GM21576 (cell line): ENCODE results near the gene NPC2.

Source experiments
- ATAC-seq: cut with Tn5 transposase; IDR thresholded peaks from one replicate; pipeline ENCODE4 v1.9.1; 2021; ENCODE audit warnings: mild to moderate bottlenecking, moderate library complexity; ENCODE audit not compliant: unreplicated experiment

NPC2 gene

GRCh38 chr14:74503938-74504335 lies 10.8 kb upstream of the NPC2 start:
- no peak for ATAC-seq

GRCh38 chr14:74503291-74503937 lies 10.3 kb upstream of the NPC2 start:
- ATAC-seq, result no peak

GRCh38 chr14:74502236-74503019 lies 9.3 kb upstream of the NPC2 start:
- no peak for ATAC-seq

GRCh38 chr14:74501691-74502090 lies 8.6 kb upstream of the NPC2 start:
- ATAC-seq, result no peak

GRCh38 chr14:74501135-74501614 lies 8.1 kb upstream of the NPC2 start:
- ATAC-seq, result no peak

DNA sequence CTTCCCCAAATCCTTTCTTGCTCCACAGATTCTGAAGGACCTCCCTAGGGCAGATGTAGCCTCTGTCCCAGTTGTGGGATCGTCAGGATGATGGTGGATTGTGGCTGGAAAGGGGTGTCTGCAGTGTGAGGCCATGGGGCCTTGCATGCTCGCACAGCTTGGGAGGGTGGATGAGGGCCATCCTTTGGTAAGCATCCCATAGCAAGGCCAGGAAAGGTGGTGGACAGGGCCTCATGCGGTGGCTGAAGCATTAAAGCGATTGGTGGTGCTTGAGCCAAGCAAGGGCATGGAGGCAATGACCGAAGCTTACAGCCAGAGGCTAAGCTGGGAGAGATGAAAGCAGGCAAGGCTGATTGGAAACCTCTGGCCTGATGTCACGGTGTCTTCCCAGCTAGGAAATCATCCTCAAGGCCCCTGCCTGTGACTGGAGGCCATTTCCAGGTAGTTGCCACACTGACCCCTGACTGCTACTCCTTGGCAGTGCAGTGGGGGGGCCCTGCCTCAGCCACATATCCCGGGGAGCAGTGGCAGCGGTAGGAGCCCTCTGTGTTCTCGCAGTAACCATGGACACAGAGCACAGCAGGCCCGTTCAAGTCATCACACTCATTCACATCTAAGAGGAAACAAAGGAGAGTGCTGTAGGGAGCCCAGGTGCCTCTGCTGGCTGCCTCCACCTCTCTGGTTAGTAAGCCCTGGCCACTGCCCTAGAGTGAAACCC lies 7.5 kb upstream of the NPC2 start:
- ATAC-seq, result no peak

DNA sequence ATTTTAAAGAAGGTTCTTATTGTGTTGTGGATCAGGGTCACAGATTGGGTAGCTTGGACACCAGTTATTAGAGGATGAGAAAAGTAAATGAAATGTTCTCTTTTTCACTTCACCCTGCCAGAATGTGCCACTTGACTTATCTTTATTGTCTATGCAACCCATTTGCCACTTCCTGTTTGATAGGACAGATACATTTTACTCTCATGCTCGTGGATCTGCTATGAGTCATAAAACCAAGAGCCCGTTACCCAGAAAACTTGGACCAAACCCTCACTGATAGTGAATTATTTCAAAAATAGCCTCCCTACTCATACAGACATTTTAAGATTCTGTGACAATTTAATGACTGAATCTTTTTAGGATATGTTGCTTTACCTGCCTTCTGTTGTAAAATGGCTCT lies 2.3 kb upstream of the NPC2 start:
- ATAC-seq, result no peak

- ATAC-seq, result peak; percentile 81
Observed at GRCh38 chr14:74493343-74494261, 497 bp upstream of the NPC2 start, which contains the start of gene ISCA2. TSS of gene ISCA2 (plus strand) at chr14:74493765. CDS start at chr14:74493775, 10 bp downstream.

GRCh38 chr14:74491956-74492775 lies 939 bp downstream of the NPC2 start:
- no peak for ATAC-seq

DNA sequence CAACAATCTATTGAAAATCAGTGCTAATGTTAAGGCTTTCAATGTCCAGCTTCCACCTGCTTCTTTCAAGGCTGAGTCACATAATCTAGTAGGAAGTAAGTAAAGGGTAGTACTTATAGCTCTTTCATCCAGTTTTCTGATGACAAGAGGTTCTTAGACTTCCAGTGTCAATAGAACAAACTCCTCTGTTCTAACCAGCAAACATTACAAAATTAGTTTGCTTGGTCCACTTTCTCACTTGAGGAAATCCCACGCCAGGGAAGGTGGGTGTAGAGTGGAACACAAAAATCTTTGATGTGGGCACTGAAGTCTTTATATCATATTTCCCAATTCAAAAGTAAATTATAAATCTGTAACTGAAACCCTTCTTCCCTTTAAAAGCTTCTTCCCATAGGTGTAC lies 2.6 kb downstream of the NPC2 start:
- no peak for ATAC-seq

- ATAC-seq, result no peak
Observed at GRCh38 chr14:74488786-74489397, 4.2 kb downstream of the NPC2 start.

- no peak for ATAC-seq
Observed at GRCh38 chr14:74486164-74486563, 6.9 kb downstream of the NPC2 start.

- ATAC-seq, result no peak
Observed at GRCh38 chr14:74483321-74483720, 9.8 kb downstream of the NPC2 start.

DNA sequence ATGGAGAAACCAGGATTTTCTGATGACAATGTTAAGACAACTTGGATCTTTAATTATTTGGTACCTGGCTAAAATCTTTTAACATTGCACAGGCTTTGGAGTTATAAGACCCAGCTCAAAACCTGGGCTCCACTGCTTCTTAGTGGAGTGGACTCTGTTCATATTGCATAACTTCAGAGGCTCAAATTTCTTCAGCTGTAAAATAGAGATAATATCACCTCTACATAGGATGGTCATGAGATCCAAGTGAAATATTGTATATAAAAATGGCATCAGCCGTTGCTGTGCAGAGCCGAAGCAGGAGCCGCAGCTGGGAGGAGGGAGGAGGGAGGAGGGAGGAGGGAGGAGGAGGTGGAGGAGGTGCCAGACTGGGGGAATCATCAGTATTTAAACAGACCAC lies 10.5 kb downstream of the NPC2 start:
- ATAC-seq, result no peak

DNA sequence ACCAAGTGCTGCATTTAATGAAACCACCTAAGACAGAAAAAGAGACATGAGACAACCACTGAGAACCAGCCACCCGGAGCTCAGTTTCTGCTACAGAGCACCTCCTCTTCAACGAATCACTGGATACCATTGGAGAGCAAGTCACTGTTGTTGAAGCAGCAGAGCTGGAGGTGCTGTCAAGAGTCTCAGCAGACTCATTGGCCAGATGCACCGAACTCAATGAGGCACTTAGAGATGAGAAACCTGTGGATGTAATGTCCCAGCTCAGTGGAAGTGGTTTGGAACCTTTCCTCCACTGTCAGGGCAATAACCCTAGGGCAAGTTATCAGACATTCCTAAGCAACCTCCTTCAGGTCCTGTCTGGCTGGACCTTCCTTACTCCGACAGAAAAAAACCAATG lies 13.1 kb downstream of the NPC2 start:
- ATAC-seq, result no peak

GRCh38 chr14:74478996-74479635 lies 14.0 kb downstream of the NPC2 start:
- ATAC-seq, result no peak

GRCh38 chr14:74476607-74477006 lies 16.5 kb downstream of the NPC2 start:
- no peak for ATAC-seq

DNA sequence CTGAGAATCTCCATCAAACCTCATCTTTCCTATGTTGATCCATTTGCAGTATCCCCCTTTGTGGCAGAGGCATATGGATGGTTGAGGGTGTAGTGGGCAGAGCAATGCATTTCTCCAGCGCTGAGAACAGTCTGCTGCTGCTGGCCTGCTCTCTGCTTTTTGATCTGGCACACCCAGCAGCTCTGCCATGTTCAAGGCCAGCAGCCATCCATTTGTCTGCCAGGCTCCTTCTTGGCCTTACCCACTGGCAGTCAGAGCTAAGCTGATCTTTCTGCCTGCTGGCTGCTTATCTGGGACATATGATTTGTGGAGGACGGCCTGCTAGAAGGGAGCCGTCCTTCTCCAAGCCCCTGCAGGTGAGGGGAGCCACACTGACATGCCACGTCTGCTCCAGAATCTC lies 17.0 kb downstream of the NPC2 start:
- no peak for ATAC-seq

- ATAC-seq, result no peak
Observed at GRCh38 chr14:74475678-74476077, 17.4 kb downstream of the NPC2 start.
